ENCODE measurements around the gene EID2B. TPM values are rescaled to one million over a fixed set of nuclear protein-coding genes. Genes with fewer than 3 reads are reported as not detected.

The EID2B gene
- total RNA-seq, 1 donor from 2014 or later = 1.8 TPM

GRCh38 chr19:39520541-39521484, 11.8 kb downstream of the EID2B start:
- no peak for DNase-seq (ENCODE audit: low read depth)
- H3K4me3 ChIP-seq (ENCODE audit: low read depth, low read length) = no peak overlapping the region
- no peak for TF ChIP-seq CTCF (conservative IDR thresholded peaks at IDR 0.05; ENCODE audit: low read depth, low read length)

GRCh38 chr19:39518975-39519374, 13.7 kb downstream of the EID2B start:
- no peak for DNase-seq (ENCODE audit: low read depth)
- no peak overlapping the region for H3K4me3 ChIP-seq (ENCODE audit: low read depth, low read length)
- no peak for TF ChIP-seq CTCF (conservative IDR thresholded peaks at IDR 0.05; ENCODE audit: low read depth, low read length)

- no peak for DNase-seq (ENCODE audit: low read depth)
- H3K4me3 ChIP-seq (ENCODE audit: low read depth, low read length) = no peak overlapping the region
- no peak for TF ChIP-seq CTCF (conservative IDR thresholded peaks at IDR 0.05; ENCODE audit: low read depth, low read length)
These were observed 14.2 kb downstream of the EID2B start for GRCh38 chr19:39518458-39518857.

GRCh38 chr19:39517432-39517831, 15.2 kb downstream of the EID2B start:
- DNase-seq (ENCODE audit: low read depth) = no peak
- no peak overlapping the region for H3K4me3 ChIP-seq (ENCODE audit: low read depth, low read length)
- TF ChIP-seq CTCF (conservative IDR thresholded peaks at IDR 0.05; ENCODE audit: low read depth, low read length) = no peak

GRCh38 chr19:39516270-39516669, 16.4 kb downstream of the EID2B start:
- H3K4me3 ChIP-seq (ENCODE audit: low read depth, low read length) = no peak overlapping the region
- no peak for TF ChIP-seq CTCF (conservative IDR thresholded peaks at IDR 0.05; ENCODE audit: low read depth, low read length)
- no peak for DNase-seq (ENCODE audit: low read depth)

- TF ChIP-seq CTCF (conservative IDR thresholded peaks at IDR 0.05; ENCODE audit: low read depth, low read length) = no peak
- no peak for DNase-seq (ENCODE audit: low read depth)
- no peak overlapping the region for H3K4me3 ChIP-seq (ENCODE audit: low read depth, low read length)
These were observed 17.0 kb downstream of the EID2B start for GRCh38 chr19:39515551-39516191.
